ENCODE data around the gene CLIC5.

The CLIC5 gene

GRCh38 chr6:45835721-45836437 is 179.8 kb downstream of the CLIC5 start:
- no peak for DNase-seq

- DNase-seq = no peak
Measured at GRCh38 chr6:45832063-45832462, 183.6 kb downstream of the CLIC5 start.
